PC-3 (cell line): Measurements from ENCODE around the gene FAM171A1. TPM values are rescaled to one million over a fixed set of nuclear protein-coding genes. Genes with fewer than 3 reads are reported as not detected.

Experiments used
- ATAC-seq: fragments of 200-7000 bp; cut with Tn5 transposase; 2 replicates; pipeline ENCODE4 v1.9.1; 2020; ENCODE audit warnings: mild to moderate bottlenecking, moderate library complexity
- BruUV-seq: library from RNA; stranded (reverse); fragments of 400-500 nt; replicated peaks from 2 replicates; lab custom pipeline; 2021; lab: Mats Ljungman, UMichigan
- CTCF ChIA-PET: fragments of 300-600 bp; sonication (Branson Sonifier 250); formaldehyde crosslinking; loops from one replicate; lab custom pipeline; 2022; ENCODE audit warnings: antibody characterized with exemption; lab: Charles Lee
- POLR2A ChIA-PET: fragments of 300-600 bp; sonication (Branson Sonifier 250); formaldehyde crosslinking; loops from one replicate; lab custom pipeline; 2022; ENCODE audit warnings: antibody characterized with exemption; ENCODE audit not compliant: unreplicated experiment; lab: Charles Lee
- DNase-seq: peaks from one replicate; pipeline ENCODE4 v3.0.0-alpha.2; 2015
- H2AFZ ChIP-seq: fragments of 300-600 bp; sonication (generic); 2 replicates; pipeline ENCODE4 v1.6.0; 2016; ENCODE audit warnings: antibody characterized with exemption, low read length
- H3F3A ChIP-seq: fragments of 300-600 bp; sonication (generic); one replicate; pipeline ENCODE4 v1.6.0; 2017; ENCODE audit warnings: antibody characterized with exemption, low read length, control low read depth, mild to moderate bottlenecking; ENCODE audit not compliant: unreplicated experiment
- H3K27ac ChIP-seq: fragments of 300-600 bp; sonication (generic); 2 replicates; pipeline ENCODE4 v1.5.1; 2016; ENCODE audit warnings: mild to moderate bottlenecking, low read length
- H3K27me3 ChIP-seq: fragments of 300-600 bp; sonication (generic); 2 replicates; pipeline ENCODE4 v1.6.1; 2016; ENCODE audit warnings: low read length, mixed read lengths
- H3K36me3 ChIP-seq: fragments of 300-600 bp; sonication (generic); 2 replicates; pipeline ENCODE4 v1.6.1; 2016; ENCODE audit warnings: low read depth, mixed run types, low read length, mixed read lengths
- H3K4me1 ChIP-seq: fragments of 300-600 bp; sonication (generic); 2 replicates; pipeline ENCODE4 v1.5.1; 2016; ENCODE audit warnings: low read length; ENCODE audit not compliant: insufficient read depth
- H3K4me2 ChIP-seq: fragments of 300-600 bp; sonication (generic); 2 replicates; pipeline ENCODE4 v1.6.0; 2016; ENCODE audit warnings: low read length
- H3K4me3 ChIP-seq: fragments of 300-600 bp; sonication (generic); 2 replicates; pipeline ENCODE4 v1.5.1; 2016; ENCODE audit warnings: mild to moderate bottlenecking, low read length, mixed read lengths
- H3K79me2 ChIP-seq: fragments of 300-600 bp; sonication (generic); 2 replicates; pipeline ENCODE4 v1.6.1; 2017; ENCODE audit warnings: low read length, mixed read lengths
- H3K9ac ChIP-seq: fragments of 300-600 bp; sonication (generic); 2 replicates; pipeline ENCODE4 v1.6.0; 2016; ENCODE audit warnings: mild to moderate bottlenecking, low read length
- H3K9me2 ChIP-seq: fragments of 300-600 bp; sonication (generic); replicated peaks from 2 replicates; pipeline ENCODE4 v1.6.1; 2016; ENCODE audit warnings: mixed run types, low read length, mixed read lengths
- H3K9me3 ChIP-seq: fragments of 300-600 bp; sonication (generic); 2 replicates; pipeline ENCODE4 v1.6.1; 2016; ENCODE audit warnings: low read length, mixed read lengths
- H4K20me1 ChIP-seq: fragments of 300-600 bp; sonication (generic); 2 replicates; pipeline ENCODE4 v1.6.1; 2016; ENCODE audit warnings: low read length, mixed read lengths
- EZH2 ChIP-seq: fragments of 300-600 bp; sonication (generic); IDR thresholded peaks from one replicate; pipeline ENCODE4 v1.6.1; 2017; ENCODE audit warnings: antibody characterized with exemption, mild to moderate bottlenecking, low read length; ENCODE audit not compliant: unreplicated experiment
- EZH2phosphoT487 ChIP-seq: fragments of 300-600 bp; sonication (generic); IDR thresholded peaks from 2 replicates; pipeline ENCODE4 v1.6.1; 2018; ENCODE audit warnings: mild to moderate bottlenecking, antibody characterized with exemption, low read length, borderline replicate concordance
- intact Hi-C: fragments of 100-400 bp; cut with micrococcal nuclease; formaldehyde crosslinking; loops from 2 replicates; pipeline ENCODE4 v1.9.0; 2023
- total RNA-seq: library from RNA; depleted of rRNA; stranded (reverse); fragments of >200 nt; gene quantifications from 2 replicates; pipeline ENCODE4 v1.2.3, GENCODE V29; 2014
- TF ChIP-seq, protein P1 (sequence below): fragments of 300-600 bp; sonication (generic); conservative IDR thresholded peaks from 2 replicates; pipeline ENCODE4 v1.5.1; 2017; ENCODE audit warnings: antibody characterized with exemption, low read depth, mild to moderate bottlenecking, low read length

The FAM171A1 gene
- total RNA-seq, 1 experiment from 2014 or later, result 10.4 TPM

DNA sequence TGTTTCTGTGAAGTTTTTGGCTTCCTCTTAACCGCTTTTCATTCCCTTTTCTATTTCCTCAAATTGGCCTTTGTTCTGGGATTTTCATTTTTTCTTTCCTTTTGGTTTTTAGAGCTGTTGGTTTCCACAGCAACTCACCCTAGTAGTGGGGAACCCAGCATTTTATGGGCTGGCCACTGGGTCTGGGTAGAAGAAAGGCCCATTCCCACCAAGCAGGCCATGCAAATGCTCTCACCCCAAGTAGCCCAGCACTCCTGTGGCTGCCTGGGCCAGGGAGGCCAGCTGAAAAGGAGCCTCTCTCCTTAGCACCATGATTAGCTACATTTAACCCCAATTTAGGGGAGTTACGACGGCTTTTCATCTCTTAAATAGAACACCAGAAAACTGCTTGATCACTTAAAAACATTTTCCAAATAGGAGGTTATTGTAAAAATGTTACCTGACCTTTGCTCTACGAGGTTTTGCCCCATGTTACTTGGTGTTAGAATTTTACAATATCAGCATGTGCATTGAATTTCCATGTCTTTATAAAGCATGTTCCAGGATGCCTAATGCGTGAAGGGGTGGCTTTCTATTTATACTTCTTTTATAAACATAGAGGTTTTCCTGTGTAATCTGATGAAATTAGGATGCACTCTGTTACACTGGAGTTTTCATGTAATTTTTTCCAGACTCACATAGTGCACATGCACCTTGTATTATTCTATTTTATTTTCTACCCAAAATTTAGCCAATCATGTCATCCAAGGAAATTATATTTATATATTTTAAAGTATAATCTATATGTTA is 75.4 kb downstream of the FAM171A1 start:
- intact Hi-C loops, result no loop called here
- Histone ChIP-seq H3K36me3 (no peaks in the 10 kb centered on the region), H3K27me3 (no peaks in the 10 kb centered on the region), H2AFZ (no peak overlapping the region), H3K9me3 (no peaks in the 10 kb centered on the region), H4K20me1 (no peaks in the 10 kb centered on the region), H3K27ac (no peak overlapping the region), H3K9me2 (no peaks in the 10 kb centered on the region), H3K79me2 (no peaks in the 10 kb centered on the region), H3K9ac (no peak overlapping the region), H3F3A (no peaks in the 10 kb centered on the region), H3K4me2 (no peak overlapping the region), H3K4me1 (no peaks in the 10 kb centered on the region), H3K4me3 (no peak overlapping the region)
- no TSS peak for BruUV-seq
- ChIA-PET POLR2A (no interaction called here), CTCF (no interaction called here)
- DNase-seq (no peak), ATAC-seq (no peak)
- TF ChIP-seq, protein P1, sequence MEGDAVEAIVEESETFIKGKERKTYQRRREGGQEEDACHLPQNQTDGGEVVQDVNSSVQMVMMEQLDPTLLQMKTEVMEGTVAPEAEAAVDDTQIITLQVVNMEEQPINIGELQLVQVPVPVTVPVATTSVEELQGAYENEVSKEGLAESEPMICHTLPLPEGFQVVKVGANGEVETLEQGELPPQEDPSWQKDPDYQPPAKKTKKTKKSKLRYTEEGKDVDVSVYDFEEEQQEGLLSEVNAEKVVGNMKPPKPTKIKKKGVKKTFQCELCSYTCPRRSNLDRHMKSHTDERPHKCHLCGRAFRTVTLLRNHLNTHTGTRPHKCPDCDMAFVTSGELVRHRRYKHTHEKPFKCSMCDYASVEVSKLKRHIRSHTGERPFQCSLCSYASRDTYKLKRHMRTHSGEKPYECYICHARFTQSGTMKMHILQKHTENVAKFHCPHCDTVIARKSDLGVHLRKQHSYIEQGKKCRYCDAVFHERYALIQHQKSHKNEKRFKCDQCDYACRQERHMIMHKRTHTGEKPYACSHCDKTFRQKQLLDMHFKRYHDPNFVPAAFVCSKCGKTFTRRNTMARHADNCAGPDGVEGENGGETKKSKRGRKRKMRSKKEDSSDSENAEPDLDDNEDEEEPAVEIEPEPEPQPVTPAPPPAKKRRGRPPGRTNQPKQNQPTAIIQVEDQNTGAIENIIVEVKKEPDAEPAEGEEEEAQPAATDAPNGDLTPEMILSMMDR, result no peak
- TF ChIP-seq EZH2phosphoT487 (no peak), EZH2 (no peak)

DNA sequence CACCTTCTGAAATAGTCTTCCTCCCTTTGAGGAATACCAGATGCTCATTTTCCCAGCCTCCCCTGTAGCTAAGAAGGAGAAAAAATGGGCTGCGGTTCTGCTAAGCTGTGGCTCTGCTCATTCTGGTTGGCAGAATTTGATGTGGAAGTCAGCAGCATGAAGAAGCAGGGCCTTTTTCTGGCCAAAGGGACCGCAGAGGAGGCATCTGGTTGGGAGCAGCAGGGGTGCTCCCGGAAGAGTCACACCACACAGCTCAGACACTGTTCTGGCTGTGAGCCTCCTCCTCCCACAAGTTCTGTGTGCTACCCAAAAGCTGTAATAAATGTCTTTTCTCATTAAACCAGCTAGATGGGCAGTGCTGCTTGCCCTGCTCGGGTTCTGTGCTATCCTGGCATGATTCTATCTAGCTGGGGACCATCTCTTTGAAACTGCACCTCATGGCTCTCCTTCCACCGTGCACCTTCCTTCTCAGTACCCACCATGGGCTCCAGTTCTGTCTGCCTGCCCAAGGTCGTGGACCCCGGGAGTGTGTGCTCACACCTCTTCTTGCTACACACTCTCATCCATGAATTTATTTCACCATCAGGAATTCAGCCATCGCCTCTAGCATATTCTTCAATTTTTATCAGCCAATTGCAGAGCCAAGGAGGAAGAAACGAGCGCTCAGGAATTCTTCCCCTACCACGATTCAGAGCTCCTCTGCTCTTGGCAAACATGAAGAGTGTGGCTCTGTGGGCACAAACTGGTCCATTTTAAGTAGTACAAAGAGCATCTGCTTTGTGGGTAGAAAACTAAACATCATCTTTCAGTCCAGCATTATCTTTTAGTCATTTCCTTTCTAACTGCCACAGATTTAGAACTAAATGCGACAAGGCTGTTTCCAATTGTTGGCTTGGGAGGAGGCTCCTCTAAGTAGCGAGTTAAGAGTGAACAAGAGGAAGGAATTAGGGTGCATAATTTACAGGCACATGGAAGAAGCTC is 76.9 kb downstream of the FAM171A1 start:
- Histone ChIP-seq H3K4me2 (no peak overlapping the region), H3K4me1 (no peaks in the 10 kb centered on the region), H3K9ac (no peak overlapping the region), H3F3A (no peaks in the 10 kb centered on the region), H4K20me1 (no peaks in the 10 kb centered on the region), H3K79me2 (no peaks in the 10 kb centered on the region), H3K9me3 (no peaks in the 10 kb centered on the region), H3K27ac (no peak overlapping the region), H3K9me2 (no peaks in the 10 kb centered on the region), H3K4me3 (no peak overlapping the region), H3K36me3 (no peaks in the 10 kb centered on the region), H2AFZ (no peak overlapping the region), H3K27me3 (no peaks in the 10 kb centered on the region)
- POLR2A ChIA-PET, result no interaction called here
- CTCF ChIA-PET, result no interaction called here
- TF ChIP-seq EZH2, result no peak
- TF ChIP-seq, protein P1, result no peak
- no peak for TF ChIP-seq EZH2phosphoT487
- intact Hi-C loops, result no loop called here
- DNase-seq (no peak), ATAC-seq (no peak)
- no TSS peak for BruUV-seq
